ENCODE measurements around the gene LMO7.

DNA sequence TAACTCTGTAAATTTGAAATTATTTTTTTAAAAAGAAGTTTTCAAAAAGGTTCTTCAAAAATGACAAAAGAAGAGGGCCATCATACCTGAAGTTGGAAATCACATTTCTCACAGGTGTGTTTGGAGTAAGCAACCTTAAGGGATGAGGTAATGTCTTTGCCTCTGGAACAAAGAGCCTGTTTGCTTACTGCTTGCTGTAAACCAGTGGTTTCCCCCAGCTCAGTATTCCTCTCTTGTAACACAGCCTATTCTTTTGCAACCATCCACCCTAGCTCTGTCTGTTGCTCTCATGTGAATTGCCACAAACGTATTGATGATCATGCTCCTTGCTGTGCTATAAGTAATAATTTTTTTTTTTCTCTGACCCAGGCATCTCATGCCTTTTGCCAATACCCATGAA, 48.5 kb upstream of the LMO7 start:
- TF ChIP-seq, protein P1, sequence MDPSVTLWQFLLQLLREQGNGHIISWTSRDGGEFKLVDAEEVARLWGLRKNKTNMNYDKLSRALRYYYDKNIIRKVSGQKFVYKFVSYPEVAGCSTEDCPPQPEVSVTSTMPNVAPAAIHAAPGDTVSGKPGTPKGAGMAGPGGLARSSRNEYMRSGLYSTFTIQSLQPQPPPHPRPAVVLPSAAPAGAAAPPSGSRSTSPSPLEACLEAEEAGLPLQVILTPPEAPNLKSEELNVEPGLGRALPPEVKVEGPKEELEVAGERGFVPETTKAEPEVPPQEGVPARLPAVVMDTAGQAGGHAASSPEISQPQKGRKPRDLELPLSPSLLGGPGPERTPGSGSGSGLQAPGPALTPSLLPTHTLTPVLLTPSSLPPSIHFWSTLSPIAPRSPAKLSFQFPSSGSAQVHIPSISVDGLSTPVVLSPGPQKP (IDR thresholded peaks at IDR 0.05; ENCODE audit: borderline replicate concordance, low read depth, low read length): no peak
- no peak for TF ChIP-seq POLR2A (IDR thresholded peaks at IDR 0.05; ENCODE audit: low read depth, low read length)
- TF ChIP-seq FOS (IDR thresholded peaks at IDR 0.05; ENCODE audit: low read depth, low read length): no peak
- TF ChIP-seq, protein P2, sequence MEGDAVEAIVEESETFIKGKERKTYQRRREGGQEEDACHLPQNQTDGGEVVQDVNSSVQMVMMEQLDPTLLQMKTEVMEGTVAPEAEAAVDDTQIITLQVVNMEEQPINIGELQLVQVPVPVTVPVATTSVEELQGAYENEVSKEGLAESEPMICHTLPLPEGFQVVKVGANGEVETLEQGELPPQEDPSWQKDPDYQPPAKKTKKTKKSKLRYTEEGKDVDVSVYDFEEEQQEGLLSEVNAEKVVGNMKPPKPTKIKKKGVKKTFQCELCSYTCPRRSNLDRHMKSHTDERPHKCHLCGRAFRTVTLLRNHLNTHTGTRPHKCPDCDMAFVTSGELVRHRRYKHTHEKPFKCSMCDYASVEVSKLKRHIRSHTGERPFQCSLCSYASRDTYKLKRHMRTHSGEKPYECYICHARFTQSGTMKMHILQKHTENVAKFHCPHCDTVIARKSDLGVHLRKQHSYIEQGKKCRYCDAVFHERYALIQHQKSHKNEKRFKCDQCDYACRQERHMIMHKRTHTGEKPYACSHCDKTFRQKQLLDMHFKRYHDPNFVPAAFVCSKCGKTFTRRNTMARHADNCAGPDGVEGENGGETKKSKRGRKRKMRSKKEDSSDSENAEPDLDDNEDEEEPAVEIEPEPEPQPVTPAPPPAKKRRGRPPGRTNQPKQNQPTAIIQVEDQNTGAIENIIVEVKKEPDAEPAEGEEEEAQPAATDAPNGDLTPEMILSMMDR (conservative IDR thresholded peaks at IDR 0.05; ENCODE audit: low read depth, low read length): no peak
- no peak for TF ChIP-seq MXI1 (IDR thresholded peaks at IDR 0.05; ENCODE audit: borderline replicate concordance, low read depth, low read length)
- TF ChIP-seq RAD21 (IDR thresholded peaks at IDR 0.05; ENCODE audit: low read length): no peak
- TF ChIP-seq CEBPB (IDR thresholded peaks at IDR 0.05; ENCODE audit: low read depth, low read length): no peak
